GM04504 (cell line): ENCODE results near the gene COG4.
"Not testable (repeated sequence)": the region's sequence is repeated elsewhere in the genome, so short reads cannot be mapped to it uniquely, and the experiment has no call there.

Experiments used
- DNase-seq: peaks from one replicate; pipeline ENCODE4 v3.0.0-alpha.2; 2012; ENCODE audit warnings: low read depth

Gene COG4

GRCh38 chr16:70523076-70523742 is at the start of gene COG4:
Gene COG4, minus strand, starts transcription at chr16:70523554. Its CDS starts 11 bp downstream, at chr16:70523543.
- DNase-seq, result peak; percentile 69

DNA sequence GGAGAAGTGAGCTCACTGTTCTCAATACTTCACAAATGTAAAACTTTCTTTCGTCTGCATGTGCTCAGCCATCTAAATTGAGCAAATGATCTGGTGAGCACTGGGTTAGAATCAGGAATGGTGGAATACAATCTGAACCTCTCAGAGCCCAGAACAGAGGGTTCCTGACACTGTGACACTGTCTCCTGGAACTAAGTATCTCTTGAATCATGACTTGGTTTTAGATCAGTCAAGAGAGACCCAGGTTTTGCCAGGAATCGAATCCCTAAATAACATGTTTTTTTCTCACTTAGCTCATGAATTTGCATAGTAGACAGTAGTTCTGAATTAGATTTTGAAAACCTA is 49.5 kb upstream of the COG4 start:
- DNase-seq, result no peak

GRCh38 chr16:70572050-70572925 is 48.9 kb upstream of the COG4 start:
- no peak for DNase-seq

- no peak for DNase-seq
These were observed 48.3 kb upstream of the COG4 start for GRCh38 chr16:70571623-70572022.

- DNase-seq, result no peak
These were observed 47.7 kb upstream of the COG4 start for GRCh38 chr16:70570967-70571570.

DNA sequence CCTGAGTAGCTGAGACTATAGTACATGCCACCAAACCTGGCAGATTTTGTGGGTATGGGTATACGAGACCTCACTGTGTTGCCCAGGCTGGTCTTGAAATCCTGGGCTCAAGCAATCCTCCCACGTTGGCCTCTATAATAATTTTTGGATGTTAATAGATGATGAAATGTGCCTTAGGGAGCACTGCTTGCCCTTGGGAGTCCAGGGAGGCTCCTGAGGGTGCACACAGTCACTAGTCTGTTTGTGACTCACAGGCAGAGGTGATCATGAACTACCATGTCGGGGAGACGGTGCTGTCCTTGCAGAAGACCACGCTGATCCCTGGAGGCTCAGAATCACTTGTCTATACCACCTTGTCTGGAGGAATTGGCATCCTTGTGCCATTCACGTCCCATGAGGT is 46.4 kb upstream of the COG4 start:
- no peak for DNase-seq

DNA sequence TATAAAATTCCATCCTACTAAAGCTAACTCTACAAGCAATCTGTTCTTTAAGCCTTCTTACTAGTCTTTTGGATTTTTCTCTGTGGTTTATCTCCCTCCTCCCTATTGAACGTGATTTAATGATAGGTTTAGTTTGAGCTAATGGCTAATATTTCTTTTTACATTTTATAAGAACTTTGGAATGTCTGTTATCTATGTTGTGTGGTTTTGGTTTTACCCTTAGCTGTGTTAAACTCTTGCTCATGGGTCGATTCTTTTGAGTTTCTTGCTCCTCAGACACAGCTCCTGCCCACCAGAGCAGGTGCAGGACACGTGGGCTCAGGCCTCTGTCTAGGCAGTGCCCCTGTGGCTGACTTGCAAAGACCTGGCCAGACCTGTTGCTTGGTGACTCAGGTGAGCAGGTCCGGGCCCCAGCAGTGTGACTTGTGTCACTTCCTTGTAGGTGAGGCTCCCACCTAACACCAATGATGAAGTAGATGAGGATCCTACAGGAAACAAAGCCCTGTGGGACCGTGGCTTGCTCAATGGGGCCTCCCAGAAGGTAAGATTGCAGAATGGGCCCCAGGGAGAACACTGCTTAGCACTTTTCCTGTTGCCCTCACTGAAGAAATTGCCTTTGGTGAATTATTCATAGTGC is 45.4 kb upstream of the COG4 start:
- DNase-seq, result no peak

DNA sequence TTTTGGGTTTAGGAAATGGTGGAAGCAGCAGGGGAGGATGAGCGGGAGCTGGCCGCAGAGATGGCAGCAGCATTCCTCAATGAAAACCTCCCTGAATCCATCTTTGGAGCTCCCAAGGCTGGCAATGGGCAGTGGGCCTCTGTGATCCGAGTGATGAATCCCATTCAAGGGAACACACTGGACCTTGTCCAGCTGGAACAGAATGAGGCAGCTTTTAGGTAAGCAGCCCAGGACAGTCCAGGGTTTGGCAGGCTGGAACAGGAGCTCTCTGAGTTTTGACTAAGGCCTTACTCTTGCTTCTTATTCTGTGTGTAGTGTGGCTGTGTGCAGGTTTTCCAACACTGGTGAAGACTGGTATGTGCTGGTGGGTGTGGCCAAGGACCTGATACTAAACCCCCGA is 41.7 kb upstream of the COG4 start:
- DNase-seq, result no peak

- no peak for DNase-seq
These were observed 40.3 kb upstream of the COG4 start for GRCh38 chr16:70563636-70564035.

- DNase-seq, result no peak
These were observed 38.3 kb upstream of the COG4 start for GRCh38 chr16:70561623-70562022.

DNA sequence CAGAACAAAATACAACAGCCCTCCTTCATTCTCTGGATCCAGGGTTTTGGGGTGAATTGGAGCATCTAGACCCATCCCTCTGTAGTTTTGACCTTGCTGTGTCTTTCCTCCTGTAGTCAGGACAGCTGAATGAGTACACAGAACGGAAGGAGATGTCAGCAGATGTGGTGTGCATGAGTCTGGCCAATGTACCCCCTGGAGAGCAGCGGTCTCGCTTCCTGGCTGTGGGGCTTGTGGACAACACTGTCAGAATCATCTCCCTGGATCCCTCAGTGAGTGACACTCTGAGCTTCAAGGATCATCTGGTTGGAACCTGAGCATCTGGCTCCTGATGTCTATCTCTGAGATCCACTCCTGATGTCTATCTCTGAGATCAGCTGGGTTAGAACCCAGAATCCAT is 32.7 kb upstream of the COG4 start:
- DNase-seq, result no peak

- peak; percentile 46 for DNase-seq
These were observed 30.3 kb upstream of the COG4 start for GRCh38 chr16:70553645-70554044.

DNA sequence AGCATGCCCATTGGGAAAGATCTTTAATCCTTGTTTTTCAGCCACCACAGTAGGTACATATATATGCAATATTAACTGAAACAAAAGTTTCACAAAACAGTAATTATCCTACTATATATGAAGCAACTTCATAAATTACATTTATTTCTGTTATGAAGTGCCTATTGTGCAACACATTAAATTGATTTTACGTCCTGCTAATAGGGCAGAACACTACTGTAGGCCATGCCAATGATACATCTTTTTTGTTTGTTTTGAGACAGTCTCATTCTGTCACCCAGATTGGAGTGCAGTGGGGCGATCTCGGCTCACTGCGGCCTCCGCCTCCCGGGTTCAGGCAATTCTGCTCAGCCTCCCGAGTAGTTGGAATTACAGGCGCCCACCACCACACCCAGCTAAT is 29.3 kb upstream of the COG4 start:
- DNase-seq, result no peak

DNA sequence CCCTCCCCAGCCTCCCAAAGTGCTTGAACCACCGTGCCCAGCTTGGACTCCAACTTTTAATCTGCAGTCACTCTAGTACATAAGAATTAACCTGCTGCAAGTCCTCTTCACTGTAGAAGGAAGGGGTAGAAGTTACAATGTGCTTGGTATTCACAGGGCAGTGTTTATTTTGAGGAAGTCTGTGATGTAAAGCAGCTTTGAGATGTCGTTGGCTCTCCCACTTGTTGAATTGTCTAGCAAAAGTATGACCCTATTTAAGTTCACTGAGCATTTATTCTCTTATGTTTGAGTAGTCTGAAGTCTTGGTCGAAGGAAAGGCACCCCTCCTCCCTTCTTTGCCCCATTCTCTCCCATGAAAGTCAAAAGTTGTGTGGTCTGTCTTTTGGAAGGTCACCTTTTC is 28.4 kb upstream of the COG4 start:
- no peak for DNase-seq

DNA sequence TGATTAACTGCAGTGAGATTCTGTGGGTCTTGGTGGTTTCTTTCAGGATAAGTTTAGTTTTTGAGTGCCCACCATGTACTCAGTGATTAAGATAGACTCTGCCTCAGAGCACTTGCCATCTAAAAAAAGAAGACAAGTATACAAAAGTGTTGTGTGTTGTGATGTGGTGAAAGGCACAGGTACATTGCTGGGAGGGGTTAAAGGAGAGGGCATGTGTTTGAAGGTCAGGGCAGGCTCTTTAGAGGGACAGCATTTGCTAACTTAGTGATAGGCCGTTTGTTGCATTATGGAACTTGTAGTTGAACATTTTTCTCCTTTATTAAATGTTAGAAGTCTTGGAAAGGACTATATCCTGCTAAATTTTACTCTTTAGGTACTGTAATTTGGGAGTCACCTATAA is 26.7 kb upstream of the COG4 start:
- DNase-seq, result no peak

GRCh38 chr16:70548936-70549335 is 25.6 kb upstream of the COG4 start:
- DNase-seq, result no peak

GRCh38 chr16:70544548-70544947 is 21.2 kb upstream of the COG4 start:
- no peak for DNase-seq

- no peak for DNase-seq
These were observed 17.6 kb upstream of the COG4 start for GRCh38 chr16:70540994-70541393.

GRCh38 chr16:70534971-70535370 is 11.6 kb upstream of the COG4 start:
- DNase-seq, result no peak

- DNase-seq, result not testable (repeated sequence)
These were observed 6.6 kb upstream of the COG4 start for GRCh38 chr16:70529954-70530353.

DNA sequence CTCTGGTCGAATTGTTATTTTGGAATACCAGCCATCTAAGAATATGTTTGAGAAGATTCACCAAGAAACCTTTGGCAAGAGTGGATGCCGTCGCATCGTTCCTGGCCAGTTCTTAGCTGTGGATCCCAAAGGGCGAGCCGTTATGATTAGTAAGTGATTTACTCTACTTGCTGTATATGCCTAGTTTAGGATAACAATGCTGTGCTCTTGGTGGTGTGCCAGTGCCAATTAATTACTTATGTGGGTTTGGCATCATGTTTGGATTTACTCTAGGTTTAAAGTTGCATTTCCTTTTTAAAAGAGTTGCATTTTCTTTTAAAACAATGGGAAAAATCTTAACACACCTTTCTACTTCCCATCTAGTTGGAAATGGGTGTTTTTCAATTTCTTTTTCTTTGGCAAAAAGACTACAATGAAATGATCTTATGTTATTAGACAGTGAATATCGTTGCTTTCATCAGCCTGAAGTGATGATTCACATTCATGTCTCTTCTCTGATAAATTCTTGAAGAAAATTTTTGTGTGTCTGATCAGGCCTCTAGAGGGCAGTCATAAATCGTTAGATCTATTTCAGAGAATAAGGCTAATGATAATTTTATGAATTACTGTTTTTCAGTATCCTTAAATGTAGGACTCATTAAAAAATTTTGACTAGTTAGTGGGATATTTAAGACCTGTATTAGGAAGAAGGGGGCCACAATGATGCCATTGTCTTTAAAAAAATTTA is 5.9 kb upstream of the COG4 start:
- DNase-seq, result peak; percentile 44
